Colonic mucosa (tissue), 4 donors: ENCODE measurements around the gene GAPVD1. TPM values are rescaled to one million over a fixed set of nuclear protein-coding genes. Genes with fewer than 3 reads are reported as not detected.

Source experiments
- DNase-seq: peaks from one replicate; pipeline ENCODE4 v3.0.0-alpha.2; 2020
- H3K27ac ChIP-seq: fragments of 200-600 bp; one replicate; pipeline ENCODE4 v1.8.0; 2021
- H3K27me3 ChIP-seq: fragments of 200-600 bp; one replicate; pipeline ENCODE4 v1.8.0; 2021
- H3K36me3 ChIP-seq: fragments of 200-600 bp; one replicate; pipeline ENCODE4 v1.8.0; 2021
- H3K4me1 ChIP-seq: fragments of 200-600 bp; one replicate; pipeline ENCODE4 v1.8.0; 2021; ENCODE audit warnings: mild to moderate bottlenecking
- H3K4me3 ChIP-seq: fragments of 200-600 bp; one replicate; pipeline ENCODE4 v1.8.0; 2021
- H3K9ac ChIP-seq, 2 donors: one replicate each; pipeline ENCODE4 v1.7.0; 2013; ENCODE audit warnings: control low read depth in 2 of 2, low read depth in 2 of 2, low read length in 2 of 2
- H3K9me3 ChIP-seq: fragments of 200-600 bp; one replicate; pipeline ENCODE4 v1.8.0; 2021
- CTCF ChIP-seq: fragments of 200-600 bp; IDR thresholded peaks from one replicate; pipeline ENCODE4 v1.8.0; 2022; ENCODE audit warnings: antibody characterized with exemption, mild to moderate bottlenecking
- intact Hi-C: fragments of 100-400 bp; cut with DNase I; formaldehyde crosslinking; loops from one replicate; pipeline ENCODE4 v1.14.1; 2022
- total RNA-seq, 2 donors: library from RNA; stranded (reverse); fragmentation: NEBNext Ultra II Directional in 1 of 2; extraction: Animal tissue kit (Norgen Biotek cat#: 25700) in 1 of 2; gene quantifications; one replicate each; pipeline ENCODE4 v1.2.1, GENCODE V29; 2021
- donor health status: healthy.
- donor health status: DM: no; HTN: no; CAD: no.
- donor health status: DM: no; HTN: no; CAD: no.

Gene GAPVD1
- total RNA-seq, 2 donors from 2014 or later, result 38.9 to 42.0 TPM

GRCh38 chr9:125360601-125361000, 99.0 kb downstream of the GAPVD1 start:
- Histone ChIP-seq H3K27me3 (no peaks in the 10 kb centered on the region), H3K27ac (no peak overlapping the region), H3K36me3 (peaks cover 13% of the 10 kb centered on the region), H3K9ac (no peak overlapping the region), H3K4me1 (no peaks in the 10 kb centered on the region), H3K9me3 (no peaks in the 10 kb centered on the region), H3K4me3 (no peak overlapping the region)
- DNase-seq, result no peak
- no peak for TF ChIP-seq CTCF
- intact Hi-C loops, result no loop called here

GRCh38 chr9:125361837-125362531, 100.4 kb downstream of the GAPVD1 start:
- intact Hi-C loops, result no loop called here
- Histone ChIP-seq H3K4me1 (no peaks in the 10 kb centered on the region), H3K27ac (no peak overlapping the region), H3K36me3 (peaks cover 6% of the 10 kb centered on the region), H3K4me3 (no peak overlapping the region), H3K27me3 (no peaks in the 10 kb centered on the region), H3K9me3 (no peaks in the 10 kb centered on the region), H3K9ac (no peak overlapping the region)
- no peak for DNase-seq
- no peak for TF ChIP-seq CTCF

GRCh38 chr9:125366676-125367075, 105.0 kb downstream of the GAPVD1 start:
- H3K36me3 ChIP-seq, result no peaks in the 10 kb centered on the region
- H3K4me1 ChIP-seq, result no peaks in the 10 kb centered on the region
- H3K9me3 ChIP-seq, result no peaks in the 10 kb centered on the region
- H3K4me3 ChIP-seq, result no peak overlapping the region
- H3K27me3 ChIP-seq, result no peaks in the 10 kb centered on the region
- no peak overlapping the region for H3K27ac ChIP-seq
- intact Hi-C loops, result no loop called here
- H3K9ac ChIP-seq, result no peak overlapping the region
- TF ChIP-seq CTCF, result no peak
- DNase-seq, result no peak

- Histone ChIP-seq H3K9me3 (no peaks in the 10 kb centered on the region), H3K4me1 (no peaks in the 10 kb centered on the region), H3K36me3 (no peaks in the 10 kb centered on the region), H3K4me3 (no peak overlapping the region), H3K27me3 (no peaks in the 10 kb centered on the region), H3K9ac (no peak overlapping the region), H3K27ac (no peak overlapping the region)
- intact Hi-C loops, result loop anchor here (5.0 kb wide), 1 partner anchor 598 kb away; the partner anchor contains the start of gene NR6A1
- TF ChIP-seq CTCF, result no peak
- no peak for DNase-seq
Measured at GRCh38 chr9:125370786-125371185, 109.2 kb downstream of the GAPVD1 start.

GRCh38 chr9:125372441-125373226, 111.0 kb downstream of the GAPVD1 start:
- DNase-seq, result no peak
- no peak for TF ChIP-seq CTCF
- no peak overlapping the region for H3K27ac ChIP-seq
- H3K4me3 ChIP-seq, result no peak overlapping the region
- H3K27me3 ChIP-seq, result no peaks in the 10 kb centered on the region
- H3K9me3 ChIP-seq, result no peaks in the 10 kb centered on the region
- H3K36me3 ChIP-seq, result no peaks in the 10 kb centered on the region
- H3K4me1 ChIP-seq, result no peaks in the 10 kb centered on the region
- H3K9ac ChIP-seq, result no peak overlapping the region
- intact Hi-C loops, result loop anchor here (5.0 kb wide), 1 partner anchor 600 kb away; the partner anchor contains the start of gene NR6A1
